Panc1 (cell line): ENCODE data around the gene USP3. TPM values are rescaled to one million over a fixed set of nuclear protein-coding genes. Genes with fewer than 3 reads are reported as not detected.

ENCODE experiments used
- ATAC-seq: fragments of 200-7000 bp; cut with Tn5 transposase; 2 replicates; pipeline ENCODE4 v1.9.1; 2020; ENCODE audit warnings: mild to moderate bottlenecking, moderate library complexity
- BruUV-seq: library from RNA; stranded (reverse); fragments of 400-500 nt; replicated peaks from 2 replicates; lab custom pipeline; 2021; lab: Mats Ljungman, UMichigan
- CTCF ChIA-PET: fragments of 300-600 bp; sonication (Branson Sonifier 250); formaldehyde crosslinking; loops from one replicate; lab custom pipeline; 2022; ENCODE audit warnings: antibody characterized with exemption; lab: Charles Lee
- POLR2A ChIA-PET: fragments of 300-600 bp; sonication (Branson Sonifier 250); formaldehyde crosslinking; loops from one replicate; lab custom pipeline; 2022; ENCODE audit warnings: antibody characterized with exemption; lab: Charles Lee
- DNase-seq: peaks from one replicate; pipeline ENCODE4 v3.0.0-alpha.2; 2010; ENCODE audit warnings: low read depth, low spot score
- H3K27ac ChIP-seq: 2 replicates; pipeline ENCODE4 v1.5.1; 2011; ENCODE audit warnings: mild to moderate bottlenecking, low read length, inconsistent platforms
- H3K27me3 ChIP-seq: fragments of 200-500 bp; sonication (Bioruptor generic); 2 replicates; pipeline ENCODE4 v1.6.0; 2014; ENCODE audit warnings: low read length, inconsistent platforms; ENCODE audit not compliant: control insufficient read depth, insufficient read depth
- H3K36me3 ChIP-seq: fragments of 200-500 bp; sonication (Bioruptor generic); 2 replicates; pipeline ENCODE4 v1.5.1; 2014; ENCODE audit warnings: inconsistent platforms, mild to moderate bottlenecking, low read length, moderate library complexity; ENCODE audit not compliant: control insufficient read depth, insufficient read depth
- H3K4me1 ChIP-seq: 2 replicates; pipeline ENCODE4 v1.5.1; 2011; ENCODE audit warnings: inconsistent platforms, mild to moderate bottlenecking, low read length, moderate library complexity; ENCODE audit not compliant: control insufficient read depth, insufficient read depth
- H3K4me3 ChIP-seq, 2 experiments: 2 replicates each; pipeline ENCODE4 v1.5.1; 2011 to 2012; ENCODE audit warnings: low read depth in 2 of 2, low read length in 2 of 2, mild to moderate bottlenecking in 2 of 2, inconsistent platforms in 1 of 2, moderate library complexity in 1 of 2
- H3K9me3 ChIP-seq: fragments of 200-500 bp; sonication (Bioruptor generic); 2 replicates; pipeline ENCODE4 v1.5.1; 2014; ENCODE audit warnings: low read depth, mild to moderate bottlenecking, inconsistent platforms, low read length, moderate library complexity; ENCODE audit not compliant: control insufficient read depth, insufficient read depth
- CTCF ChIP-seq: fragments of 450-650 bp; IDR thresholded peaks from 2 replicates; pipeline ENCODE4 v1.5.1; 2017; ENCODE audit warnings: mild to moderate bottlenecking
- POLR2AphosphoS5 ChIP-seq: IDR thresholded peaks from 2 replicates; pipeline ENCODE4 v1.6.1; 2012; ENCODE audit warnings: mild to moderate bottlenecking, low read depth, low read length, moderate library complexity
- REST ChIP-seq, 2 experiments: IDR thresholded peaks; 2 replicates each; pipeline ENCODE4 v1.6.1; 2011 to 2012; ENCODE audit warnings: low read depth in 2 of 2, control low read depth in 1 of 2, low read length in 1 of 2, mild to moderate bottlenecking in 1 of 2, moderate library complexity in 1 of 2; ENCODE audit not compliant: insufficient read depth in 1 of 2
- SIN3A ChIP-seq: IDR thresholded peaks from 2 replicates; pipeline ENCODE4 v1.6.1; 2012; ENCODE audit warnings: low read depth, mild to moderate bottlenecking, low read length, moderate library complexity, borderline replicate concordance; ENCODE audit not compliant: insufficient read depth
- TCF7L2 ChIP-seq: IDR thresholded peaks from 2 replicates; pipeline ENCODE4 v1.6.1; 2011; ENCODE audit warnings: mild to moderate bottlenecking, low read depth, low read length, inconsistent platforms
- in situ Hi-C: cut with HindIII; loops from 2 replicates; pipeline ENCODE4 v1.10.0; 2016; ENCODE audit warnings: low sequenced_read_pairs, low pct_unique_long_range_greater_than_20kb
- intact Hi-C: fragments of 100-400 bp; cut with micrococcal nuclease; formaldehyde crosslinking; loops from one replicate; pipeline ENCODE4 v1.10.0; 2022; ENCODE audit not compliant: unreplicated experiment
- total RNA-seq: library from RNA; stranded (reverse); gene quantifications from one replicate; pipeline ENCODE4 v1.2.1, GENCODE V29; 2021; ENCODE audit not compliant: unreplicated experiment

Gene USP3
- total RNA-seq, 1 experiment from 2014 or later: 51.4 TPM

GRCh38 chr15:63469984-63470383, 34.4 kb upstream of the USP3 start:
- in situ Hi-C loops (no loop called here), intact Hi-C loops (loop anchor here (5.0 kb wide), 1 partner anchor 127 kb away; the partner anchor contains the start of gene FBXL22)
- Histone ChIP-seq H3K27me3 (no peaks in the 10 kb centered on the region), H3K4me1 (peaks cover 23% of the 10 kb centered on the region), H3K4me3 (no peak overlapping the region), H3K27ac (no peak overlapping the region), H3K36me3 (no peaks in the 10 kb centered on the region), H3K9me3 (no peaks in the 10 kb centered on the region)
- no TSS peak for BruUV-seq
- CTCF ChIA-PET: no interaction called here
- no peak for TF ChIP-seq CTCF
- TF ChIP-seq POLR2AphosphoS5: no peak
- TF ChIP-seq TCF7L2: no peak
- no peak for TF ChIP-seq REST (IDR thresholded peaks at IDR 0.05; ENCODE audit: insufficient read depth in 1 of 2, low read depth in 2 of 2, low read length in 1 of 2)
- no peak for TF ChIP-seq SIN3A
- DNase-seq (no peak), ATAC-seq (no peak)
- POLR2A ChIA-PET: interaction anchor here (0.6 to 0.7 kb wide), 2 partner anchors 8 to 171 kb away, joined by 5 to 8 read pairs; no protein-coding TSS in a partner anchor

DNA sequence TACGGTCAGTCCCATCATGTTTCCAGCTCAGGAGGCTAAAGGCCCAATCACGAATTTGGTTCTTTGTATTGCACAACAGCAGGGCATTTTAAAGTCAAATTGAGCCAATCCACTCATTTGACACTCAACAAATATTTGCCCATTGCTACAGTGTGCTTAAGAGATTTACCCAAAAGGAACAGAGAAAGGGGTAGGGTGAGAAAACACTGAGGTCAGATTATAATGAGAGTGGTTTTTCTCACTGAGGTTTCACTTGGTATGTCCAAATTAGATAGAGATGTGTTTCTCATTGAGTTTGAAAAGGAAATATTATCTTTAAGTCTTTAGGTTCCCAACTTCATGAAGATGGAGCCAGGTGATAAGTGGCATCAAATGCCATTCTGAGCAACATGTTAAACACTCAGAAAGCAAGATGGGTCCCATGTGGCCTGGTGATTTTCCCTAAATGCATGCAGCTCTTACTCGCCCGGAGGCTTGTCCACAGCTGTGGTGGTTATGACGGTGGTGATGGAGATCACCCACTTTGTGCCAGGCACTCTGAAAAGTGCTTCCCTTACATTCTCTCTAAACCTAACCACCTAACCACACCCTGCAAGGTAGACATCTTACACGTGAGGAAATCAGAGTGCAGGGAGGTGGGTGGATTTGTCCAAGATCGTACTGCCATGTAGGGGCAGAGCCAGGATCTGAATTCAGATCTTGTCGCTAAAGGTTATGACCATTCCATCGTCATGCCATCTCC, 31.2 kb upstream of the USP3 start:
- Histone ChIP-seq H3K27ac (no peak overlapping the region), H3K4me3 (no peak overlapping the region), H3K27me3 (no peaks in the 10 kb centered on the region), H3K9me3 (no peaks in the 10 kb centered on the region), H3K4me1 (peaks cover 12% of the 10 kb centered on the region), H3K36me3 (no peaks in the 10 kb centered on the region)
- no peak for ATAC-seq
- POLR2A ChIA-PET: no interaction called here
- in situ Hi-C loops (no loop called here), intact Hi-C loops (no loop called here)
- no TSS peak for BruUV-seq
- CTCF ChIA-PET: no interaction called here
- no peak for DNase-seq
- TF ChIP-seq REST (IDR thresholded peaks at IDR 0.05; ENCODE audit: insufficient read depth in 1 of 2, low read depth in 2 of 2, low read length in 1 of 2) (no peak), CTCF (no peak), POLR2AphosphoS5 (no peak), SIN3A (no peak), TCF7L2 (no peak)
